HG03045 (cell line): ENCODE results near the gene NCBP1.
"Not testable (repeated sequence)": the region's sequence is repeated elsewhere in the genome, so short reads cannot be mapped to it uniquely, and the experiment has no call there.

ENCODE experiments used
- ATAC-seq: cut with Tn5 transposase; IDR thresholded peaks from one replicate; pipeline ENCODE4 v1.9.1; 2021; ENCODE audit warnings: mild to moderate bottlenecking, moderate library complexity; ENCODE audit not compliant: unreplicated experiment

Gene NCBP1

GRCh38 chr9:97632985-97633858, at the start of gene NCBP1, which contains the start of gene TSTD2:
Gene NCBP1 (plus strand): TSS chr9:97633821. CDS start chr9:97633882, 61 bp downstream.
Gene TSTD2 (minus strand): TSS chr9:97633368. CDS start chr9:97627562, 5,806 bp downstream.
- peak; percentile 90 for ATAC-seq

DNA sequence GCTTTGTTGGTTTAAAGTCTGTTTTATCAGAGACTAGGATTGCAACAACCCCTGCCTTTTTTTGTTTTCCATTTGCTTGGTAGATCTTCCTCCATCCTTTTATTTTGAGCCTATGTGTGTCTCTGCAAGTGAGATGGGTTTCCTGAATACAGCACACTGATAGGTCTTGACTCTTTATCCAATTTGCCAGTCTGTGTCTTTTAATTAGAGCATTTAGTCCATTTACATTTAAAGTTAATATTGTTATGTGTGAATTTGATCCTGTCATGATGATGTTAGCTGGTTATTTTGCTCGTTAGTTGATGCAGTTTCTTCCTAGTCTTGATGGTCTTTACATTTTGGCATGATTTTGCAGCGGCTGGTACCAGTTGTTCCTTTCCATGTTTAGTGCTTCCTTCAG, 48.8 kb upstream of the NCBP1 start:
- not testable (repeated sequence) for ATAC-seq

DNA sequence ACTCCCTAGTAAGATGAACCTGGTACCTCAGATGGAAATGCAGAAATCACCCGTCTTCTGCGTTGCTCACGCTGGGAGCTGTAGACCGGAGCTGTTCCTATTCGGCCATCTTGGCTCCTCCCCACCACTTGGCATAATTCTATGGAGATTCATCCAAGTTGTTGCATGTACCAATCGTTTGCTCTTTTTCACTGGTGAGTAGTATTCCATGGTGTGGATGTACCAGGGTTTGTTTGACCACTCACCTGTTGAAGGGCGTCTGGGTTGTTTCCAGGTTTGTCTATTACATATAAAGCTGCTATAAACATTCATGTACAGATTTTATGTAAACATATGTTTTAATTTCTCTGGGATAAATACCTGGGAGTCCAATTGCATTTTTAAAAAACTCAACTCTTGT, 46.7 kb upstream of the NCBP1 start:
- not testable (repeated sequence) for ATAC-seq

DNA sequence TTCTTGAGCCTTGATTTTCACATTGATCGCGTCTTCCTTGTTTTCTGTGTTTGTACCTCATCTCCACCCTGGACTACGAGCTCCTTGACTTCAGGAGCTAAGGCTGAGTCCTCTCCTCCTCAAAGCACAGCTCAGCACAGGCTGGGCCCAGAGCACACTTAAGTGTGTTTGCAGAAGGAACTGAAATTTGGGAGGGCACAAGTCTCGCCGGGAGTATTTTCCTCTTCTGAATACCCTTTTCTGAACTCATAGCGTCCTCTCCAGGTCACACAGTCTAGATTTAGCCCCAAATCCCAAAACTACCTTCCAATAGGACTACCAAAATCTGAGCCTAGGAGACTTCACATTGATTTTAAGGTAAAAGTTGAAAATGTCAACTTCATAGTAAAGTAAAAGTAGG, 42.1 kb upstream of the NCBP1 start:
- ATAC-seq = no peak

GRCh38 chr9:97592126-97592525, 41.5 kb upstream of the NCBP1 start:
- no peak for ATAC-seq

DNA sequence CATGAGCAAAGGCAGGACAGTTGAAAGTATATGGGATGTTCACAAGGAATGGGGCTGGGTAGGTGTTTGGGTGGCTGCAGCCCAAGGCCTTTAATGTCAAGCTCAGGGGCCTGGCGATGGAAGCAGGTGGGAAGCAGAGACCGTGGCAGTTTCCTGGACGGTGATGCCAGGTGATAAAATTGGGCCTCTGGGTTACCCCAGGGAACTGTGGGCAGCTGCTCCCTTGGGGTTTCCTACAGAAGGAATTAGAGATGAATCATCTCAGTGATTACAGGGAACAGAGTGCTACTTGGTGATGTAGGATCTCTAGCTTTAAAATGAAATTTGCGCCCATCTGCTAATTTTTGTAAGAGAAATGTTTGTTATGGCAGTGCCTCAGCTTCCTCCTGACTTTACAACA, 39.7 kb upstream of the NCBP1 start:
- ATAC-seq = no peak

GRCh38 chr9:97594381-97594921, 39.2 kb upstream of the NCBP1 start:
- ATAC-seq = no peak

DNA sequence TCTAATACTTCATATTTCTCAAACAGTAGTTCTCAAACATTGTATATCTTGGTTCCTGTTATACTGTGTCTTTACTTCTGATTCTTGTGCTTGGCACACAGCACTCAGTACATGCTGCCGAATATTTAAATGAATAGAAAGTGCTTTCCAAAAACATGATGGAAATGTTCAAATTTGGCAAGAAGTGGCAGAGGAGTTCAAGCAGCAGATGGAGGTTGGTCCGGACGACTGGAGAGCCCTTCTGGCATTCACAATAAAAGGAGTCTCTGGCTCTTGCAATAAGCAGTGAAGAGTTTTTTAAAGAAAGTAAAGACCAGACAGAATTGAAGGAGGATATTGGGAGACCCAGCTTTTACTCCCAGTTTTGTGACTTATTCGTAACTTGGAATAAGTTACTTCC, 36.7 kb upstream of the NCBP1 start:
- no peak for ATAC-seq

DNA sequence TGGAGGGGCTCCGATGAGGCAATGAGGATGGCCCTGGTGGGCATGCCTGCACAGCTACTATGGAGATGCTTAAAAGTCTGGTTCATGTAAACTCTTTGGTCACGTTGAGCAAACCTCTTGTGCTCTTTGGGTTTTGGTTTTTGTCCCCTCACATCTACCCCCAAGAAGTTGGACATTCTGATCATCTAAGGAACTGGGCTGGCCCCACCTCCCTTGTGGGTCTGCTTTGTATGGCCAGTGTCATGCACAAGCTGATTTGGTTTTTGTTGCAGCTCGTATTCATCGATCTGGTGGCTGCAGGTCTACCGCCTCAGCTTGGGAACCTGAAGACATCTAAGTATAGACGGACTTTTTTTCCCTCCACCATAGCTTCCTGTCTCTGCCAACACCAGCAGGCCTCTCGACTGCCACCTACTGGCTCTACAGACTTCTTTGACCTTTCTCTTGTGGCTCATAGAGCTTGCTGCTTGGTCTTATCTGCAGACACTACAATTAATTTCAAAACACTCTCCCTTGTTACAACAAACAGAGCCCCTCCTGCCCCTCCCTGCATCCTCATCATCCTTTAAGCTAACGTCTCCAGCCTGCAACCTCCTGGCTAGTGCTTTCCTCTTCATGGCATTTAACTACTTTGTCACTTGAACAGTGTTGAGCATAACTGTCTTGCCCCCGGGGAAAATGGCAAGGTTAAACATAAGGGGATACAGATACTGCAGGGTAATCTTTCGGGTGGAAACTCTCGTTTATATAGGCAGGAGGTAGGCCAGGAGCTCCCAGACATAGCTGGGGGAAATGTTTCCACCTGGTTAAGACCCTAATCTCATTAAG, 34.9 kb upstream of the NCBP1 start:
- ATAC-seq = peak; percentile 78

DNA sequence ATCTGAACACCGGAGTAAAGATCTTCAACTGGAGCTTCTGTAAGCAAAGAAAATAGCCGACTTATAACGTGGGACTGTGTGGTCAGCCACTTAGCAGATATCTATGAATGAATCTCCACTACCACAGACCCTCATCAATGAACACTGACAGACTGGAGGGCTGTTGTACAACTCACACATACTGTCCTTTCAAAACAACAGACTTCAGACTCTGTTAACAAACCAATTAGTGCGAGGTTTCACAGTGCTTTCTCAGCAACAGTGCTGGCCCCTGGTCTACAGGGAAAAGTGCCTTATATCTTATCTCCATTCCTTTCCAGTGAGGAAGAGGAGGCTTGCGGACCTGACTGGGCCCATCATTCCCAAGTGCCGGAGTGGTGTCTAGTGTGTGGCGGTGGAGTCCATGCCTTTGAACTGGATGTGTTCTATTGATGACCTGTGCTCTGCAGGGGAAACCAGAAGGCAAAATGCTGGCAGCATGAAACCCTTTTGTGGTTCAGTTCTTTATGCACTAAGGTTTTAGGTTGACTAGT, 34.2 kb upstream of the NCBP1 start:
- ATAC-seq = no peak

DNA sequence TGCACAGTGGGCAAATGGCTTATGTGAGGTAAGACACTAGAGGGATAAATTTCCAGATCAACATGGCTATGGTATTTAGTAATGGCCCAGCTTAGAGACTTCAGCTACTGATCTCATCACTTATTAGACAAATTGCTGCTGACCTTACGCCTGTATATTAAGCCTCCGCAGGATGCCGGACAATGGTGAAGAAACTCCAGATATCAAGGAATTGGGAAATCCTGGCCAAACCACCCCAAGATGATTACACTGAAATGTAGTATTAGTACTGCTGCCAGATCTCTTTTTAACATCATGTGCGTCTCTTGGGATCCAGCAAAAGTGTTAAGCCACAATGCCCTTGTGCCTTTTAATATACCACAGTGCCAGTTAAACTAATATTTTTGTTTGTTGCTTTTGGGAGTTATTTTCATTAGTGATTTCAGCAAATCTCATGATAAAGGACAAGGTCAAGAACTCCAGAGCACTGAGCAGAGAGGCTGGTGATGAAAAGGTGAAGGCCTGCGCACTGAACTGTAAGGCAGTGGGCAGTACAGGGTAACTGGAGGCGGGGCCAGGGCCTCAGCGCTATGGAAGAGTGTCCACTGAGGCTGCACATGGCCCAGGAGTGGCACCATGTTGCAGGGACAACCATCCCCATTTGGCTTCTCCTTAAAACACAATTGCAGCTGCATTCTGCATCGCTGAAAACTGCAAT, 32.9 kb upstream of the NCBP1 start:
- ATAC-seq = no peak

GRCh38 chr9:97601228-97601898, 32.3 kb upstream of the NCBP1 start:
- no peak for ATAC-seq

GRCh38 chr9:97602430-97602829, 31.2 kb upstream of the NCBP1 start:
- ATAC-seq = no peak

- no peak for ATAC-seq
These were observed 28.5 kb upstream of the NCBP1 start for GRCh38 chr9:97604901-97605645.

- ATAC-seq = no peak
These were observed 18.1 kb upstream of the NCBP1 start for GRCh38 chr9:97615439-97616072.

- ATAC-seq = no peak
These were observed 15.6 kb upstream of the NCBP1 start for GRCh38 chr9:97617939-97618416.

GRCh38 chr9:97620063-97620462, 13.6 kb upstream of the NCBP1 start:
- ATAC-seq = not testable (repeated sequence)

DNA sequence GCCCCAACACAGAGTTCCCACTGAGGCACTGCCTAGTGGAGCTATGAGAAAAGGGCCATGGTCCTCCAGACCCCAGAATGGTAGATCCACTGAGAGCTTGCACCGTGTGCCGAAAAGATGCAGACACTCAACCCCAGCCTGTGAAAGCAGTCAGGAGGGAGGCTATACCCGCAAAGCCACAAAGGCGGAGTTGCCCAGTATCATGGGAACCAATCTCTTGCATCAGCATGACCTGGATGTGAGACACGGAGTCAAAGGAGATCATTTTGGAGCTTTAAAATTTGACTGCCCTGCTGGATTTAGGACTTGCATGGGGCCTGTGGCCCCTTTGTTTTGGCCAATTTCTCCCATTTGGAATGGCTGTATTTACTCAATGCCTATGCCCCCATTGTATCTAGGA, 11.1 kb upstream of the NCBP1 start:
- ATAC-seq = not testable (repeated sequence)

GRCh38 chr9:97623946-97624345, 9.7 kb upstream of the NCBP1 start:
- no peak for ATAC-seq
